Inferior parietal cortex (tissue), 1 donor: ENCODE data around the gene OSBP2.
"Not testable (repeated sequence)": the region's sequence is repeated elsewhere in the genome, so short reads cannot be mapped to it uniquely, and the experiment has no call there.

Experiments used
- DNase-seq: peaks from one replicate; pipeline ENCODE4 v3.0.0-alpha.2; 2016; ENCODE audit errors: extremely low spot score

Gene OSBP2

GRCh38 chr22:30763815-30764673 lies 69.4 kb downstream of the OSBP2 start:
- peak; percentile 72 for DNase-seq

DNA sequence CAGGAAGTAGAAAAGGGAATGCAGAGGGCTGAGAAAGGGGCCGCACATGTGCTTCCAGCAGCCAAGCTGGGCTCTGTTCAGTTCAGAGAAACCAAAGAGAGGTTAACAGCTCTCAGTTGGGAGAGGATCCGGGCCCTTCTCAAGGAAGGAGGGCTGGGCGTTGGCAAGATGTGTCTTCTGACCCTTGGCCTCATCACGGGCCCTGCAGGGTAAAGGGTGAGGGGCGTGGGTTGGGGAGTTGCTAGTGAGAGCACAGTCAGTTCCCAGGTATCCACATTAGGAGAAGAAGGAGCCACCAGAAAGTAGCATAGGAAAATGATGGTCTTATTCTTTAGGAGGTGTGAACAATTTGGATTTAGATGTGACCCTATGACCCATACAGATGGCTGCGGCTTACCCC lies 73.0 kb downstream of the OSBP2 start:
- DNase-seq: no peak

- DNase-seq: no peak
These were observed 76.0 kb downstream of the OSBP2 start for GRCh38 chr22:30770716-30771115.

- DNase-seq: no peak
These were observed 79.2 kb downstream of the OSBP2 start for GRCh38 chr22:30773919-30774318.

DNA sequence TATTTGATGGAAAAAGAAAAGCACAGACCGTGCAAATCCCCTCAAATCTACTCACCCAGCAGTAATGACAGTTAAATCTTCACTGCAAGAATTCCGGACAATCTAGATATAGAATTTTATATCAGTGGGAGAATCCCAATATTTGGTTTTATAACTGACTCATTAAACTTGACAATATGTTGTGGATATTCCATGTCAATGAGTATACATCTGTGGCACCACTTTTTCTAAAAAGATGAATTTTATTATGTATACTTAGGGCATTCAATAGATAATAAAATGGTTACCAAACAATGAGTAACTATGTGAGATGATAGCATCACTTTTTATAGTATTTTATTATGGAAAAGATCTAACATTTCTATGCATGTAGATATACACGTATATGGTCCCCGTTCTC lies 79.9 kb downstream of the OSBP2 start:
- DNase-seq: no peak

DNA sequence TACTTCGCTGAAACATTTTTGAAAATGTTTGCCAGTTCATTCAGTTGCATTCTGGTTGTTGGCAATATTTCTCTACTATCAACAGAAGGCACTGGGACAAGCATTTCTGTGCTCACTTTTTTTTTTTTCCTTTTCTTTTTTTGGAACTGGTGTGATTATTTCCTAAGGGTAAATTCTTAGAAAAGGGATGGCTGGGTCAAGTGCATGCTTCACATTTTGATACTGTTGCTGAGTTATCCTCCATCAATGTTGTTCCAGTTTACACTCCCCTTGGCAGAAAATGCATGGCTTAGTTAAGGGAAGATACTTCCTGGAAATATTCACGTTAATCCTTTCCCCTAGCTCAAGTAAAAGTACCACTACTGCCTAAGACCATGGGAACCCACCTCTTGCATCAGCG lies 81.8 kb downstream of the OSBP2 start:
- DNase-seq: no peak

DNA sequence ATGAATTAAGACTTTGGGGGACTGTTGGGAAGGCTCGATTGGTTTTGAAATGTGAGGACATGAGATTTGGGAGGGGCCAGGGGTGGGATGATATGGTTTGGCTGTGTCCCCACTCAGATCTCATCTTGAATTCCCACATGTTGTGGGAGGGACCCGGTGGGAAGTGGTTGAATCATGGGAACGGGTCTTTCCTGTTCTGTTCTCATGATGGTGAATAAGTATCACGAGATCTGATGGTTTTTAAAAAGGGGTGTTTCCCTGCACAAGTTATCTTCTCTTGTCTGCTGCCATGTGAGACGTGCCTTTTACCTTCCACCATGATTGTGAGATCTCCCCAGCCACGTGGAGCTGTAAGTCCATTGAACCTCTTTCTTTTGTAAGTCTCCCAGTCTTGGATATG lies 82.5 kb downstream of the OSBP2 start:
- DNase-seq: not testable (repeated sequence)

DNA sequence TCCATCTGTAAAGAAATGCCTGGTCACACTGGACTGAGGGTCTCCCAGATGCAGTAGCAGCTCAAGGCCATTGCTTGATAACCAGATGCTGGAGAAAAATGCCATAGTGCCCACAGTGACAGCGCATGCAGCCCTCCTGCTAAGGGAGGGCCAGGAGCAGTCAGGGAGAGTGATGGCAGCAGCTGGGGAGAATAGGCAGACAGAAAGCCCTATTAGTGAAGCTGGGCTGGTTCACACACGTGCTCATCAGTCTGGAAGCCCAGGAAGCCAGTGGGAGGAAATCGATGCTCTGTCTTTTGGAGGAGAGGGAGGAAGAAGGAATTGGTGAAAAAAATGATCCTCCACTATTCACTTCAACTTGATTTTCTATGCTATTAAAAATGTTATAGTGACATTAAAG lies 82.9 kb downstream of the OSBP2 start:
- DNase-seq: no peak

GRCh38 chr22:30778261-30778660 lies 83.6 kb downstream of the OSBP2 start:
- DNase-seq: no peak

DNA sequence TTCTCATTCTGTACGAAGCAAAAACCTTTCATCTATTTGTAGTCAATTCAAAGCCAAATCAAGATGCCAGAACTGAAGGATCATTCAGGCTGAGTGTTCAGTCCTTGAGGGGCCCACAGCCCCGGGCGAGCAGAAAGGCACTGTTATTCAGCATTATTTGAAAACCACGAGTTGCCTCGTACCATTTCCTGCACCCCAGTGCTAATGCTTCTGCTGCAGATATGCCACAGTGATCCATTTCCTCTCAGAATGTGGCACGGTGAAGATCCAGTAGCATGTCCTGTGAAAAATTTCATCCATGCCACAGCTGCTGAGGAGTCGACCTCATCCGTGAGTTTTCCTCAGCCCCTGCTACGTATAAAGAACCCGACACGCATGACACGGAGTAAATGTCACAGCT lies 85.4 kb downstream of the OSBP2 start:
- DNase-seq: no peak

DNA sequence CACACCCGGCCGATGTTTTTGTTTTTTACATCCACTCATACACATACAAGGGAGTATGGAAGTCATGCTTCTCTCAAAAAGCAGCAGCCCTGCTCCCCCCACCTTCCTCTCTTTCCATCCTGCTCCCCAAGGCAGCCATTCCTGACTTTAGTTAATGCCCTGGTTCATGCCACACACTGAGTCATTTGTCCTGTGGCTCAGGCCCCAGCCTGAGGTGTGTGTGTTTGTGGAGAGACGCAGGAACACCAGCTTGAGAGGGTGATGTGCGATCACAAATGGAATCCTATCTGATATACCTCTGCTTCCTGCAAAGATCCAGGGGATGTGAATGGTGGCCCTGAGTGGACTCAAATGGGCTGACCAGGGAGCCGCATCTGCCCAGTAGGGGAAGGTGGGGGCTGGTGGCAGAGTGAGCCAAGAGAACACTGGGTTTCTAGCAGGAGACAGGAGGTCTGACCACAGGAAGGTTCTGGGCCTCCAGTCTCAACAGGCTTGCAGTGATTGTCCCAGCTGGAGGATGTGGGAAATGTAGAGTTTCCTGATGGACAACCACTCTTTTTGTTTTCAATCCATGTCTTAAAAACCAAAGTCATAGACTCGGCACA lies 86.7 kb downstream of the OSBP2 start:
- DNase-seq: no peak

DNA sequence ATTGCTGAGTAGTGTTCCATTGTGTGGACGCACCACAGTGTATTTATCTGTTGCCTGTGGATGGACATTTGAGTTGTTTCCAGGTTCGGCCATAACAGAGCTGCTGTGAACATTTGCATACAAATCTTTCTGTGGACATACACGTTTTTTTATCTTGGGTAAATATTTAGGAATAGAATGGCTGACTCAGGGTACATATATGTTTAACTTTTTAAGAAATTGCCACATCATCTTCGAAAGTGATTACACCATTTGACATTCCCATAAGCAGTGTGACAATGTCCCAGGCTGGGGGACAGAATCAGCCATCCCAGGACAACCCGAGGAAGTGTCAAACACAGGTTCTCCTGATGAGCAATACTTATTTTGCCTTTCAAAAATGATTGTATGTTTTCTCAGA lies 87.9 kb downstream of the OSBP2 start:
- no peak for DNase-seq

DNA sequence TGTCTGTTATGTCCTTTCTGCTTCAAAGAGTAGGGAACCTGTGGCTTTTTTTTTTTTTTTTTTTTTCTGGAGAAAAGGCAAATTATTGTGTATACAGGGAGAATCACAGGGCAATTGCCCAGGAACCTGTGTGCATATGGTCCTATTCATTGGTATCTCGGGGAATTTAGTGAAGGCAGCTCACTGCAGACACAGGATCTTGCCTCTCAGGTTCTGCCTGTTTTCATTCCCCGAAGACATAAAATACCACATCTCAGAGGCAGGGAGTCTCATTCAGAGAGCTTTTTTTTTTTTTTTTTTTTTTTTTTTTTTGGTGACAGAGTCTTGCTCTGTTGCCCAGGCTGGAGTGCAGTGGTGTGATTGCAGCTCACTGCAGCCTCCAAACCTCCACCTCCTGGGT lies 88.3 kb downstream of the OSBP2 start:
- DNase-seq: no peak

GRCh38 chr22:30785527-30785926 lies 90.9 kb downstream of the OSBP2 start:
- DNase-seq: no peak

DNA sequence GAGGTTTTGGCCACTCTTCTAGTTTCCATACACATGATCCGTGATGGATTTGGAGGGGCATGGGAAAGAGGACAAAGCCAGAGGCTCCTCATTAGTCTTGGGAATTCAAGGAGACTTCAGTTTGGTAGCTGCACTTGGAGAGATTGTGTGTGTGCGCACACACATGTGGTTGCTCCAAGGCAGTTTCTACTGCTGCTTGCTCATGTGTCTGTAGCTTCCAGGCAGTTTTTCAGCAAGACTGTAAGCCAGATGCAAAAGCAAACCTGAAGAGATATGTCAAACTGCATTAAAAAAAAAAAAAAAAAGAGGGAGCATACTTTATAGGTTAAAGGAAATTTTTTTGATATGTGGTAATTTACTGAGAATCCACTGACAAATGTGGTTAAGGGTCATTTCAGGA lies 95.7 kb downstream of the OSBP2 start:
- DNase-seq: no peak

DNA sequence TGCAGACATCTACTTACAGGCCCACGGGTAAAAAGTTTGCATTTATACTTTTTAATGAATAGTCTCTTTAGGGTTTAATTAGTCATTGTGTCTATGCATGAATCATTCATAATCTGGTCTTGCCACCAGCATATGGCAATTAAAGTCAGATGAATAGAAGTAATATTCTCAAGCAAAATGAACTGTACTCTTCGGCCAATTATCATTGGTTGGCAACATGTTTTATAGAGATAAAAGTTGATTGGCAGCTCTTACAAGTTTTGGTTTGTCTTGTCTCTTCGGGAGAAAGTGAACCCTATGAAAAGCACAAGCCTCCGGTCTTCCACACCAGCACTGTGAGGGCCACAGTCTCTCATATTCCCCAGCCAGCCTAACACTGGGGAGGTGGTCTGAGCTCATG lies 97.8 kb downstream of the OSBP2 start:
- DNase-seq: no peak

DNA sequence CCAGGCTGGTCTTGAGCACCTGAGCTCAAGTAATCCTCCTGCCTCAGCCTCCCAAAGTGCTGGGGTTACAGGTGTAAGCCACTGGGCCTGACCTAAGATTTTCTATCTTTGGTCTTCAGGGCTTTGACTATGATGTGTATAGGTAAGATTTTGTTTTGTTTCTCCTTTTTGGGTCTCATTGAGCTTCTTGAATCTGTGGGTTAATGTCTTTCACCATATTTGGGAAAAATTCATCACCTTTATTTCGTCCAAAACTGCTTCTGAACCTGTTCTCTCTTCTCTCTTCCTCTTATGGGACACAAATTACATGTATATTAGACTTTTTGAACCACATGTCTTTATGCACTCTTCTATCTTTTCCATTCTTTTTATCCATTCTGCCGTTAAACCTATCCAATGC lies 100.4 kb downstream of the OSBP2 start:
- DNase-seq: no peak

GRCh38 chr22:30801695-30802094 lies 107.0 kb downstream of the OSBP2 start:
- no peak for DNase-seq

DNA sequence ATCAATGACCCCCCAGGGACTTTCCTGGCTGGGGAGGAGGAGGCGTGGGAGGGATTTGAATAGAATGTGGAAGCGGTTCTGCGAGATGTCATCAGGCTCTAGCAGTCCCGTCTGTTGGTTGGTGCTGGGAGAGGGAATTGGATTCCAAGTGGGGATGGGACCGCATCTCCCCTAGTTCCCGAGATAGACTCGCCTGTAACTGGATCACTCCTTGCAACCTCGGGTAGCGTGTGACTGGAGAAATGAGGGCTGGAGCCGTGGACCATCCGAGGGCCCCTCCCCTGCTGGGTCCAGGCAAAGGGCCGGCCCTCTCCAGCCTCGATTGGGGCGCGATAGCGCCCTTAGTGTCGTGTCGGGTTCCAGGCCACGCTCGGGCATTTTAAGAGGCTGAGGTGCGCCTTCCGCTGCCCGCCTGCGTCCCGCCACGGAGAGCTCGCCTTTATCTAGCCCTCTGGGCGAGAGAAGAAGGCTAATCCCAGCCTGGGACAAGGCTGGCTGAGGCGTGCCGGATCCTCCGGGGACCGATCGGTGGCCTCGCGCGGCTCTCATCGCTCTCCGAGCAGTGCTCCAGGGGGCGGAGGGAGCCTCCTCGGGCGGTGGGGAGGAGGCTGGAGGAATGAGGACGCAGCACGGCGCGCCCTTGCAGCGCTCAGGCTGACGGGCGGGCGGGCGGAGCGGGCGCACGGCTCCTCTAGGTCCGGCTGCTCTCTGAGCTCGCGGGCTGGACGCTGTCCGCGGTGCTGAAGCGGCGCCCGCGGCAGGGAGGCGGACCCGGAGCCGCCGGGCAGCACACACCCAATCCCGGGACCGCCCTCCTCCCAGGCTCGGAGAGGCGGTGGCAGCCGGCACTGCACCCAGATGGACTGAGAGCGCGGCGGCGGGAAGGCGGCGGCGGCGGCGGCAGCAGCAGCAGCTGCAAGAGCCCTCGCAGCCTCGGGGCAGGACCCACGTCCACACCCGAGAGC lies 107.8 kb downstream of the OSBP2 start:
- peak; percentile 81 for DNase-seq

DNA sequence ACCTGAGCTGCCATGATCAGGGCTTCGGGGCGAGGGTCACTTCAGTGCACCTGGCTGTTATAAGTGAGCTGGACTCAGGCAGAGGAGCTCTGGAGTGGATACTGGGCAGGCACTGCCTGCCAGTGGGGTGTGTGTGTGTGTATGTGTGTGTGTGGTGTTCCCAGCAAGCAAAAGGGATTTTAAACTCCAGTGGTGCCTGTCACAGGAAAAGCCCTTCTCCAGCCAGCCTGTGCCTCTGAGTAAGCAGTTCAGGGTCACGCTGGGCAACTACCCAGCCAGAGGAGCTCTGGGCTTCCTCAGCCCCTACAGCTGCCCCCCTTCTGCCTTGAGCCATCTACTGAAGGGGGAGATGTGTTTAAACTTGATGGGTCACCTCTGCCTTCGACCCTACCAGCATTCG lies 109.0 kb downstream of the OSBP2 start:
- DNase-seq: no peak

- DNase-seq: no peak
These were observed 110.0 kb downstream of the OSBP2 start for GRCh38 chr22:30804626-30805025.

DNA sequence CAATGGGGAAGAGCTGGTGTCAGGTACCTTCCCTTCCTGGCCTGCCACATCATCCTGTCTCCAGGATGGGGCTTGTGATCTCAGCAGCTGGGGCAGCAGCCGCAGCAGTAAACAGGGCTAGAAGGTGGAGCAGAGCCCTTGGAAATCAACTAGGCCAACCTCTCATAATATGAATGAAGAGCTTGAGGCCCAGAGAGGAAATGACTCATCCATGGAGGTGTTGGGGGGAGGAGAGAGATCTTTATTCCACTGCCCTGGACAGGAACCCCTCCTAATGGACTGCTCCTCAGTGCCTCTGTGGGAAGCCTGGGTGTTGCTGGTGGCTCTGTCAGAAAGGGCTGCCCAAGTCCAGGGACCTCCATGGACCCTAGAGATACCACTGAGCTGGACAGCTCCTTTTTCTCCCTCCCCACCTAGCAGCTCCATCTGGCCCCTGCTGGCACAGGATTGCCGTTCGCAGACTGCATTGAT lies 111.8 kb downstream of the OSBP2 start:
- no peak for DNase-seq
